ENCODE measurements around the gene PPP5C. TPM values are rescaled to one million over a fixed set of nuclear protein-coding genes. Genes with fewer than 3 reads are reported as not detected.

The PPP5C gene
- total RNA-seq, 1 experiment from 2014 or later, result 102 TPM

DNA sequence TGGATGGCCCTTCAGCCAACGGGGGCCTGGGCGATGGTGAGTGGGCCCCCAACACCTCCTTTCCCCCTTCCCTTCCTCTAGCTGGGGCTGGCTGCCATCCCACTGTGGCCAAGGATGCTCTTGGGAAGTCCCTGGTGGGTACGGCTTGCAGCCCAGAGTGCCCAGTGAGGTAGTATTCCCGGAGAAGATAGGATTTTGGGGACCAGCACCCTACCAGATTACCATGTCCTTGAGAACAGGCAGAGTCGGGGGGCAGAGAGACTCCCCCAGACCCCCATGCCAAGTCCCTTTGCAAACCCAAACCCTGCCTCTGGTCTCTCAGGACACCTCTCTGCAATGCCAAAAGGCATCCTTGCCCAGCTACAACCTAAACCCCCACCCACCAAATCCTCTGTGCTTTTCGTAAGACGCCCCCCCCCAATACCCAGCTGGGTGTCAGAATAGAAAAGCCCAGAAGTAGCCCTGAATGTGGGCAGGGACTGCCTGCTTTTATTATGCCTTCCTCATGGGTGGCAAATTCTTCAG is 48.3 kb upstream of the PPP5C start:
- no TSS peak for BruUV-seq (replicated peaks)
- 0 out of 2 replicates have a peak, but pooled peaks cover 4% of the 10 kb centered on the region for H3K27me3 ChIP-seq (ENCODE audit: insufficient read depth, low read length)
- no peak for TF ChIP-seq EGR1 (IDR thresholded peaks at IDR 0.05; ENCODE audit: low read depth)
- no peak for TF ChIP-seq ZBTB33 (IDR thresholded peaks at IDR 0.05; ENCODE audit: extremely low read depth, insufficient replicate concordance, low read length)
- TF ChIP-seq CTCF (IDR thresholded peaks at IDR 0.05 in 2 of 3, conservative IDR thresholded peaks at IDR 0.05 in 1 of 3; ENCODE audit: borderline replicate concordance in 1 of 3, insufficient read depth in 1 of 3, low read depth in 2 of 3, low read length in 2 of 3), result no peak
- TF ChIP-seq YY1 (IDR thresholded peaks at IDR 0.05; ENCODE audit: extremely low read depth, insufficient replicate concordance, low read depth, low read length), result no peak
- TF ChIP-seq MAX (IDR thresholded peaks at IDR 0.05), result no peak
- no peak for TF ChIP-seq EZH2phosphoT487 (IDR thresholded peaks at IDR 0.05; ENCODE audit: borderline replicate concordance)
- no peak for TF ChIP-seq ATF3 (IDR thresholded peaks at IDR 0.05)
- no peak for TF ChIP-seq SIN3A (IDR thresholded peaks at IDR 0.05; ENCODE audit: low read depth)
- TF ChIP-seq SRF (IDR thresholded peaks at IDR 0.05; ENCODE audit: low read depth), result no peak
- TF ChIP-seq ELF1 (IDR thresholded peaks at IDR 0.05; ENCODE audit: borderline replicate concordance, low read depth), result no peak
- TF ChIP-seq FOSL1 (IDR thresholded peaks at IDR 0.05; ENCODE audit: low read depth), result no peak
- TF ChIP-seq CEBPB (IDR thresholded peaks at IDR 0.05; ENCODE audit: low read depth), result no peak
- peak overlapping the region in 1 of 2 experiments; percentile 53; a peak in 3 of 4 replicates for H3K4me3 ChIP-seq (replicated peaks in 1 of 2; ENCODE audit: low read depth in 1 of 2, low read length in 2 of 2)
- POLR2A ChIA-PET, result interaction anchor here (1.4 kb wide), 1 partner anchor 15 kb away, joined by 7 read pairs; no protein-coding TSS in a partner anchor
- H3K9me2 ChIP-seq (ENCODE audit: insufficient read depth), result no peaks in the 10 kb centered on the region
- H3K9me3 ChIP-seq (ENCODE audit: control insufficient read depth in 1 of 2, insufficient read depth in 1 of 2, low read depth in 1 of 2, low read length in 2 of 2), result no peaks in the 10 kb centered on the region
- no peaks in the 10 kb centered on the region for H4K20me1 ChIP-seq (ENCODE audit: insufficient read depth)
- RAD21 ChIA-PET (ENCODE audit: low non-redundant PET in 1 of 2, low total read pairs in 2 of 2, uncharacterized antibody in 2 of 2, unreplicated experiment in 2 of 2), result no interaction called here
- H3K27ac ChIP-seq (ENCODE audit: low read depth, low read length), result peak overlapping the region; percentile 8; the same call in 1 of the 2 replicates
- H3K4me1 ChIP-seq (ENCODE audit: control insufficient read depth in 1 of 2, insufficient read depth in 2 of 2, low read length in 2 of 2), result peaks cover 27 to 31% of the 10 kb centered on the region in 2 experiments
- peak overlapping the region; percentile 65 for H2AFZ ChIP-seq (ENCODE audit: low read depth, low read length, poor library complexity, severe bottlenecking)
- CTCF ChIA-PET, result interaction anchor here (0.7 to 1.0 kb wide), 2 partner anchors 18 to 49 kb away, joined by 3 to 7 read pairs; partner anchors contain the start of gene PPP5C
- no peaks in the 10 kb centered on the region for H3K36me3 ChIP-seq (ENCODE audit: control insufficient read depth in 1 of 2, insufficient read depth in 2 of 2, low read length in 2 of 2)
- H3K4me2 ChIP-seq (ENCODE audit: low read length), result peak overlapping the region; percentile 89
- ATAC-seq (0 out of 2 replicates have a peak, but pooled peaks have one; percentile 4), DNase-seq (ENCODE audit: low read depth, low spot score) (no peak)
- peak overlapping the region; percentile 44; the same call in 1 of the 2 replicates for H3K9ac ChIP-seq (ENCODE audit: low read length)
- peaks cover 3% of the 10 kb centered on the region; the same call in 1 of the 2 replicates for H3K79me2 ChIP-seq (ENCODE audit: insufficient read depth, low read length)
- intact Hi-C loops (cut with micrococcal nuclease), result no loop called here

Measured in HCT116 (cell line).